GM19240 (cell line): ENCODE measurements around the gene TMED9.

ENCODE experiments used
- DNase-seq: peaks from one replicate; pipeline ENCODE4 v3.0.0; 2011; ENCODE audit warnings: low spot score; ENCODE audit not compliant: insufficient read length

Gene TMED9

DNA sequence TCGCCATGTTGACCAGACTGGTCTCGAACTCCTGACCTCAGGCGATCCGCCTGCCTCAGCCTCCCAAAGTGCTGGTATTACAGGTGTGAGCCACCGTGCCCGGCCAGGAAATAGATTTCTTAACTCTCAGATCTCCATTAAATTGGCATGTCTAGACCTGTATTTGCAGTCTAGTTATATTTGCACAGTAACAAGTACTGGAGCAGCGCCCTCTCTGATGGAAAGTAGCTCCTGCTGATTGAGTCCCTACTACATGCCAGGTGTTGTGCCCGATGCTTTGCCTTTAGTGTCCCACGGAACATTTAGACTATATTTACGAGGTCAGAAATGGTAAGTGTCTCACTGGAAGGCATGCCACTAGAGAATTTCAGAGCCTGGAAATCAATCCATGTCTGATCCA lies 15.8 kb upstream of the TMED9 start:
- no peak for DNase-seq

DNA sequence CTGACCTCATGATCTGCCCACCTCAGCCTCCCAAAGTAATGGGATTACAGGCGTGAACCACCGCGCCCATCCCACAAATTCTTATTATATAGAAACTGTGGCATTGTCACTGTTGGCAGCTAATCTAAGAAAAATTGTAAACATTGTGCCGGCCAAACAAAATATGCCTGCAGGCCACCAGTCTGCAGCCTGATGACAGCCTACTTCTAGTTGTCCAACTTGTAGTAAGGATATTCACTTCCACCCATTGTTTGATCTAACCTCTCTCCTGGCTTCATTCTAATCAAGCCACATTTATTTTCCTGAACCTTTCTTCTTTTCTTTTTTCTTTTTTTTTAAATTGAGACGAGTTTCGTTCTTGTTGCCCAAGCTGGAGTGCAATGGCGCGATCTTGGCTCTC lies 13.7 kb upstream of the TMED9 start:
- no peak for DNase-seq

DNA sequence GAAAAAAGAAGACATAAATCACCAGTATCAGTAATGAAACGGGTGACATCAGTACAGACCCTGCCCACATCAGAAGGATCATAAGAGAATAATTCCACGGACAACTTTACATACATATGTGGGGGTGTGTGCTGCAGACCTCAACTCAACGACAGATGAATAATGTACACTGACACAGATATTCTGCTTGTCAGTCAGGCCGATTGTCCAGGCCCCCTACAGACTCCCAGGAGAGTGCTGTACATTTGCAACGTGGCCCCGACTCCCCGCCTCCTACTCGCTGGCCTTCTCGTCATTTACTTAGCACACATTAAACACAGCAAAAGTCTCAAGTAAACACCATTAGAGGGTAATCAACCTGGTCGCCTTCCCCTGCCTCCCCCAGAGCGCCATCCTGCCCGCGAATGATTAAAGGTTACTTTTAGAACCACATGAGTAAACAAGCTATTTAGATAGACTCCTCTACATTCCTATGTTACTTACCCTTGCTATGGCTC lies 3.5 kb upstream of the TMED9 start:
- no peak for DNase-seq

DNA sequence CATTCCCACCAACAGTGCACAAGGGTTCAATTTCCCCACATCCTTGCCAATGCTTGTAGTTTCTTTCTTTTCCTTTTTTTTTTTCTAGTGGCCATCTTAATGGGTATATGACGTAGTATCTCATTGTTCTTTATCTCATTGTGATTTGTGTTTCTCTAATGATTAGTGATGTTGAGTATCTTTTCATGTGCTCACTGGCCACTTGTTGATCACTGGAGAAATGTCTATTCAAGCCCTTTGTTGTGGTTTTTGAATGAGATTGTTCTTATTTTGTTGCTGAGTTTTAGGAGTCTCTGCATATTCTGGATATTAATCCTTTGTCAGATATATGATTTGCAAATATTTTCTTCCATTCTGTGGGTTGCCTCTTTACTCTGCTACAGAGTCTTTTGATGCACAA lies 1.6 kb upstream of the TMED9 start:
- DNase-seq, result no peak

DNA sequence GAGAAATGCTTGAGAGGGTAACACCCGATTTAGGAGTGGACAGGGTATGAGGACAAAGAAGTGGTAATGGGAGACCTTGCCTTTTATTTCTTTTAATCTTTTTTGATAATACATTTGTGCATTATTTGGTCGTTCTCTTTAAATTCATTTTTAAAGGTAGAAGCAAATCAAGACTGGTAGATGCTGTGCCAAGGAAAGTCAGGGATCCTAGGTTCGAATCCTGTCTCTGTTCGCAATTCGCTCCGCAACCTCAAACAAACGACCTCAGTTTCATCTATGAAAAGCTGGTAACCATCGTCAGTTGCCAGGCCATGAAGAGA lies 353 bp upstream of the TMED9 start:
- DNase-seq, result no peak

DNA sequence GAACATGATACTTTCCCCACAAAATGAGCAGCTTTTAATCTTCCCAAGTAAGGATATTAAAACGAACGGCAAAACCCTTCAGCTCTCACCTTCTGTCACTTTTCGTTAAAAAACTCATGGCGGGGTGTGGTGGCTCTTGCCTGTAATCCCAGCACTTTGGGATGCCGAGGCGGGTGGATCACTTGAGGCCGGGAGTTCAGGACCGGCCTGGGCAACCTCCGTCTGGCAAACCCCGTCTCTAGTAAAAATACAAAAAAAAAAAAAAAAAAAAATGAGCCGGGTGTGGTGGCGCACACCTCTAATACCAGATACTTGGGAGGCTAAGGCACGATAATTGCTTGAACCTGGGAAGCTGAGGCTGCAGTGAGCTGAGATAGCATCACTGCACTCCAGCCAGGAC lies 902 bp downstream of the TMED9 start:
- DNase-seq, result no peak

DNA sequence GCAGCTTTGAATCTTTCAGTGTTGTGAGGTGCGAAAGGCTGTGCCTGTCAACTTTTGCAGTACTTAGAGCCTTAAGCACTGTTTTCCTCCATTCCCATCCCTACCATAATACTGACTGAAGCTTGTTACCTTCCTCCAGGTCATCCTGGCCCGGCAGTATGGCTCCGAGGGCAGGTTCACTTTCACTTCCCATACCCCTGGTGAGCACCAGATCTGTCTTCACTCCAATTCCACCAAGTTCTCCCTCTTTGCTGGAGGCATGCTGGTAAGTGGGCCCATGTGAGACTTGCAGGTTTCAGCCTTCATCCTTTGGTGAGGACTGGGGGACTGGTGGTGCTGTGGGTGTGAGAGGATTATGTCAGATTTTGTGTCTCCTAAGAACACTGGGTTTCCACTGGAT lies 1.5 kb downstream of the TMED9 start:
- no peak for DNase-seq

DNA sequence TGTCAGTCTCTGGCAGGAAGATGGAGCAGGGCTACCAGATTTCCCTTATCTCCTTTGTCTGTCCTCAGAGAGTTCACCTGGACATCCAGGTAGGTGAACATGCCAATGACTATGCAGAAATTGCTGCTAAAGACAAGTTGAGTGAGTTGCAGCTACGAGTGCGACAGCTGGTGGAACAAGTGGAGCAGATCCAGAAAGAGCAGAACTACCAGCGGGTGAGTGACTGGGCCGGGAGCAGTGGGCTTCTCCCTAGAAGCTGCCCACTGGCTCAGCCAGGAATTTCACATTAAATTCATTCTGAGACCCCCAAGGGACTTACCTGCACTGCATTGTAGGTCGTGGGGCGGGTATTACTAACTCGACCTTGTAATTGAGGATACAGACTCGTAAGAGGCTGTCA lies 2.1 kb downstream of the TMED9 start:
- no peak for DNase-seq

DNA sequence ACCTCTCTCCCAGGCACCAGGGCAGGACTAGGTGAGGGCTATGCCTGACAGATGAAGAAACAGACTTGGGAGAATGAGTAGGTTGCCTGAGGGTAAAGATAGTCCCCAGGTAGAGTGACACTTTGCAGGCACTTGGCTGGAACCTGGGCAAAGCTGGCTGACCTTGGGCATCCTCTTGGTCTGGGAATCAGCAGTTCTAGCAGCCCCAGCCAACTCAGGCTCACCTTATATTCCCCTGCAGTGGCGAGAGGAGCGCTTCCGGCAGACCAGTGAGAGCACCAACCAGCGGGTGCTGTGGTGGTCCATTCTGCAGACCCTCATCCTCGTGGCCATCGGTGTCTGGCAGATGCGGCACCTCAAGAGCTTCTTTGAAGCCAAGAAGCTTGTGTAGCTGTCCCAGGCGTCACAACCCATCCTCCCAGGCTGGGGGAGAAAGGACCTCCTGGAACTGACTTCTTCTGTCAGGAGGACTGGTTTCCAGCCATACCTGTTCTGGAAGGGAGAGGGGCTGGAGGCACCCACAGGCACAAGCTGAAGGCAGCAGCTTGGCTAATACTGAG lies 3.1 kb downstream of the TMED9 start:
- DNase-seq, result no peak

DNA sequence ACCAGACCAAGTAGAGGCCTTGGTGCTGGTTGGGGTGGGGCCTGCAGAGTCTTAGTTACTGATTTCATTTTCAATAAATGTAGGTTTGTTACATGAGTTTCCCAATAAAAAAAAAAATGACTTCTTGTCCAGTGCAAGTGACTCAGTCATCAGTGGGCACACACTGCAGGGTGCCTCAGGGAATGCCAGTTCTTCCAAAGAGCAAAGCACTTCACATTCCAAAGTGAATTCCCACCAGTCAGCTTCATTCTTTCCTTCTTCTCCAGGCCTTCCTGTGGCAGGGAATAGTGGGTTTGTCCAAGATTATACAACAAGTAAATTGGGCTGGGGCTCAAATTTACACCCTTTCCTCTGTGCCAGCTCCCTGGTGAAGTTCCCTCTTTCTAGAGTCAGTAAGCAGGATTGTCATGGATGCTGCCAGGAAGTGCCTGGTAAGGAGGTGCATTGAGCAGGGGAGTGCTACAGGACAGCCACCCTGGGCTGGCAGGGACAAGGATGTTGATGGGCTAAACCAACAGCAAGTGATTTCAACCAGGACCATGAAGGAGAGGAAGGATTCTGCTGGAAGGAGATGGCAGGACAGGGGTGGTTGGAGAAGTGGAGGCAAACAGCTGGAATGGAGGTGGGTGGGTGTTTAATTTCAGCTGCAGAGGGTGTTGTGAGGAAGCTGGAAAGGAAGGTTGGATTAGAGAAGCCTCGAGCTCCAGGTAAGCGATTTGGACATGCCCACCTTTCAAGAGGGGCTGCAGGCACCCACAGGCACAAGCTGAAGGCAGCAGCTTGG lies 4.2 kb downstream of the TMED9 start:
- DNase-seq, result no peak

DNA sequence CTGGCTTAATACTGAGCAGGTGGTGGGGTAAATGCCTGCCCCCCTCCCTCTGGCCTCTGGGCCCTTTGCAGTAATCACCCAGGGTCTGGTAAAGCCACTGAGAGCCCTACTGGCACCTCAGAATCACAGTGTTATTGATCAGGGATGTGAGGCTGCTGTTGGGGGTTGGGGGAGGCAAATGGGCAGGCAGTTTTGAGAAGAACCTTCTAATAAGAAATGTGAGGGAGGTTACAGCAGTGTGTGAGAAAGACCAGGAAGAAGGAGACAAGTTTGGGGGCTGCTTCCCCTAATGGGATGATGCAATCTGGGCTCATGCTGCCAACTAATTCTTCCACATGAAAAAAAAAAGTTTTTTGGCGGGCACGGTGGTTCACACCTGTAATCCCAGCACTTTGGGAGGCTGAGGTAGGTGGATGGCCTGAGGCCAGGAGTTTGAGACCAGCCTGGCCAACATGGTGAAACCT lies 4.8 kb downstream of the TMED9 start:
- no peak for DNase-seq

DNA sequence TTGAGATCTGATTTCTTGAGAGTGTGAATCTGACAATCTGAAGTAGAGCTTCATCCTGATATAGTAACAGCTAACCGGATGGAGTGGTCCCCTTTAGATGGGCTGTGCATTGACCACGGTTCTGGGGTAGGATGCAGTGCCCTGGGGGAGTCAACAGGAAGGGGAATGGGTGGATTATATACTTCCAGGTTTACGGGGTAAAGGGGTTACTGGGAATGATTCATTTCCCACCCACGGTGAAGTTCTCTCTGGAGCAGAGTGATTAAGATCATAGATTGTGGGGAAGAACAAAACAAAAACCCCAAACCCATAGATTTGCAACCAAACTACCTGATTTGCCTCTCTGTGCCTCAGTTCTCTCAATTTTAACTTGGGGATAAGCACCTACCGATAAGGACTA lies 6.5 kb downstream of the TMED9 start:
- DNase-seq, result no peak

DNA sequence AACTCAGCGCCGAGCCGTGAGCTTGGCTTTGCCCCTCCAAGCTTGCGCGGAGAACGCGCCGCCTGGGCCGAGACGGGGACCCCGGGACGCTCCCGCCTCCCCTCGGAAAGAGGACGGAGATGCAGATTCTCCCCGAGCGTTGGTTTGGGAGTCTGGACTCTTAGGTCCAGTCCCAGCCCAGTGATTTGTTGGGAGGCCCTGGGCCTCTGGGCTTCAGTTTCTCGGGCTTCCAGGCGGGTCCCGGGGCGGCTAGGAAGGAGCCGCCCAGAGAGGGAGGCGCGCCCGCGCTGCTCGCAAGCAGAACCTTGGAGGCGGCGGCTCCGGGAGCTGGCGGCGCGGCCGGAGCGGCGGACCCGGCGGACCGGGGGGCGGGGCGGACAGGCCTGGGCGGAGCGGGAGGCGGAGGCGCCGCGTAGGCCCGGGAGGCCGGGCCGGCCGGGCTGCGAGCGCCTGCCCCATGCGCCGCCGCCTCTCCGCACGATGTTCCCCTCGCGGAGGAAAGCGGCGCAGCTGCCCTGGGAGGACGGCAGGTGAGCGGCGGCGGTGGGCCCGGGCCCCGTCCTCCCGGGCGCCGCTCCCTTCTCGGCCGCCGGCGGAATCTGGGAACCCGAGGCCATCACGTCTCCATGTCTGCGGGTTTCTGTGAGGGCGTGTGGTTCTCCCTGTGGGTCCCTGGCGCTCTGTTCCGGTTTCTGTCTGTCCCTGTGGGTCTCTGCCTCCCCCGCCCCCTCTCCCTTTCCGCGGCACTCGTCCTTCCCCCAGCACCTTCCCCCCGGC lies 7.9 kb downstream of the TMED9 start, which contains the start of gene B4GALT7:
TSS of gene B4GALT7 (plus strand) at position 402 of the 777 bp plus-strand sequence. CDS start at position 481, 79 bp downstream.
- DNase-seq, result peak; percentile 79

DNA sequence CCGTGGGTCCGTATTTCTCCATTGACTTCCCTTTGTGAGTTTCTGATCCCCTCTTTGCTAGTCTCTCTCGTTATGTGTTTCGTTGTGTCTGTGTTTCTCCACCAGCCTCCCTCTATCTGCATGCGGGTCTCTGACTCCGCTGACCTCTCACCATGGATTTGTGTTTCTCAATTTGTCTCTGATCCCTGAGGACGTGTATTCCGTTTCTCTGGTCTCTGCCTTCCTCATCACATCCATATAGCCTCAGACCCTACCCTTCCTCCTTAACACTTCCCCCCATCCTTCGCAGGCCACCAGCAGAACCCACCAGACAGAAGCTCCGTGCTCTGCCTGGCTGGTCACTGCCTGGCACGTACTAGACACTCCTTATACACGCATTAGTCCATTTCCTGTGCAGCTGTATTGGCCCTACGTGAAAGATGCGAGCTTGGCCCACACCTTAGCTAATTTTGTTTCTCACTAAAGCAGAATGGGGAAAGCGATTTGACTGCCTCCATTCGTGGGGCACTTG lies 8.6 kb downstream of the TMED9 start:
- DNase-seq, result no peak

DNA sequence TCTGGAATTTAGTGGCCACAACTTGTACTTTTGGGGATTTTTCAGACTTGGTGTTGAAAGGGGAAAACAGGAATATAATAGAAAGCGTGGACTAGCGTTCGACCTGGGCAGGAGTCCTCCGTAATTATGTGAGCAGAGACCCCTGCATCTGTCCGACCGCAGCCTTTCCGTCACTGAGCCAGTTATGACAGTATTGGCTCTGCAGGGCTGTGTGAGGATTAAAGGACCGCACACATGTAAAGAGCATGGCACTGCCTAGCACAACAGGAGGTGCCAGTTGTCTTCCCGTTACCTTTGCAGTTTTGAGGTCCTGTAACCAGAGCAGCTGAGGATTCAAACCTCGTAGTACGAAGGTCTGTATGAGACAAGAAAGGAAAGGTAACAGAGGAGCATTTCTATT lies 9.1 kb downstream of the TMED9 start:
- no peak for DNase-seq

DNA sequence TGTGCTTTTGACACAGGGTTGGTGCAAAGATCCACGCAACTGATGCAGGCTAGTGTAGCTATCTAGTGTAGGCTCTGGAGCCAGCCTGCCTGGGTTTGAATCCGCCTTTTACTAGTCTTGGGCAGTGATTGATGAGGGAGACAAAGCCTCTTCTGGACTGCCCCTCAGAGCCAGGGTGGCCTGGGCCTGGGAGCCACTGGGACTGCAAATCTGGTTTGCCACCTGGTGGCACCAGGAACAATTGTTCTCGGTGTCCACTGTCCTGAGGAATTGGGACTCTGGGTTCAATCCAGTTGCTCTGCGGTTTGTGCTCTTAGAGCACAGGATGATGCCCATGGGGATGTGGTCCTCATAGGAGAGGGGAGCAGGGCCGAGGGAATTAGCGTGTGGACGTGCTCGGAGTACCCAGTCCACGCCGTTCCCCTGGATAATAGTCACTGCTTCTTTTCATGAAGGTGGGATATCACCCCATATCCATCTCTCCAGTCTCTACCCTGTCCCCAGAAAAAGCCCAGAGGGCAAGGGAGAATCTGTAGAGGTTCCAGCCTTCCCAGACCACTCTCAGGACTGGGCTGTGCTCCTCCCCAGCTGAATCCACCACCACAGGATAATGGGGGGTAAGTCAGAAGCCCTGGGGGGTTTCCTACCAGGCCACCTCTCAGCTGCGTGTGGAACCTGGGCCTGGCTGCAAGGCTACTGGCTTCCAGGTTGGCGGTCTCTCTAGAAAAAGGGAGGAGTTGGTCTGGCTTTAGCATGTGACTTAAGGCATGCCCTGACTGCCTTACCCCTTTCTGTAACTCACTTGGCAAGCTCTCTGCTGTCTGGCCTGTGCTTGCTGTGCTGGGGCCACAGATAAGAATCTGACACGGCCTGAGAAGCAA lies 9.8 kb downstream of the TMED9 start:
- DNase-seq, result no peak

DNA sequence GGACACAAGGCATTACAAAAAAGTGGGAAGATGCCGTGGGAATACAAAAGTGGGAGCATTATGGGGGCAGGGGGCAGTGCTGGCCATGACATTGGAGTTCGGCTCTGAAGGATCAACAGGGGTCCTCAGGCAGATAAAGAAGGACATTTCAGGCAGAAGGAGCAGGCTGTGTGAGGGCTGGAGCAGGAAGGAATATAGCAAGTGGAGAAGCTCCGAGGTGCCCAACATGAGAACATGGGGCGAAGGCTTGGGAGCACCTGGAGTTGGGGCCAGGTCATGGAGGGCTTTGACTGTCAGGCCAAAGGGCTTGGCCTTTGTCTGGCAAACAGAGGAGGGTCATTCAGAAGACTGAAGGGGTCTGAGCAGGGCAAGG lies 10.4 kb downstream of the TMED9 start:
- DNase-seq, result no peak

DNA sequence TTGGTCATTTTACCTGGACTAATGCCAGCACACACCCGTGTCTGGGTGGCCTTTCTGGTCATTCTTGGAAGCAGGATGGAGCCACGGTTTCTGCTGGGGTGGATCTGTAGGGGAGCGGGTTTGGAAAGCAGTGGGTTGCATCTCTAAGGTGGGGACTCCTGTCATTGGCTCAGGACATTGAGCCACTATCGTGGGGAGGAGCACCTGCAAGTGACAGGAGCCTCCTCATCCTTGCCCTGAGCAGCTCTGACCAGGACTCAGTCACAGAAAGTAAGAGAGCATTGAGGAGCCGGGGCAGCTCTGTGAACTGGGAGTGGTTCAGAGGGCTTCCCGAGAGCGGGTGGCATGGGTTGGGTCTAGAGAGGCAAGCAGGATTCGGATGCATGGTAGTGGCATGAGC lies 11.6 kb downstream of the TMED9 start:
- DNase-seq, result no peak

DNA sequence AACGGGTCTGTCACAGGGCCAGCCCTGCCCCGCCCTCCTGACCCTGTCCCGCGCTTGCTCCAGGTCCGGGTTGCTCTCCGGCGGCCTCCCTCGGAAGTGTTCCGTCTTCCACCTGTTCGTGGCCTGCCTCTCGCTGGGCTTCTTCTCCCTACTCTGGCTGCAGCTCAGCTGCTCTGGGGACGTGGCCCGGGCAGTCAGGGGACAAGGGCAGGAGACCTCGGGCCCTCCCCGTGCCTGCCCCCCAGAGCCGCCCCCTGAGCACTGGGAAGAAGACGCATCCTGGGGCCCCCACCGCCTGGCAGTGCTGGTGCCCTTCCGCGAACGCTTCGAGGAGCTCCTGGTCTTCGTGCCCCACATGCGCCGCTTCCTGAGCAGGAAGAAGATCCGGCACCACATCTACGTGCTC lies 12.1 kb downstream of the TMED9 start:
- no peak for DNase-seq

DNA sequence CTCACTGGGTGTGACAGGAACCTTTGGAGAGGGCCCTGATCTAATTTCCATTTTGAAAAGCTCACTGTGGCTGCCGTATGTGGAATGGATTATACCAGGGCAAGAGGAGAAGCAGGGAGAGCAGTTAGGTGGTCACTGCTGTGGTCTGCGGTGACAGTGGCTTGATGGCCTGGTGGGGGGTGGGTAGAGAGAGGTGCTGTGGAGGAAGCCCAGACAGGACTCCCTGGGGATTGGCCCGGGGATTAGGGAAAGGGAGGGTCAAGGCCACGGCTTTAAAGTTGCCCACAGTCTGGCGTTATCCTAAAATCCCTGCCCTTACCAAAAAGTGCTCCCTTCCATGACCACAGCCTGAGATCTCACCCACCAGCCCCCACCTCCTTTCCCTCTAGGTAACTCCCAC lies 12.7 kb downstream of the TMED9 start:
- no peak for DNase-seq

DNA sequence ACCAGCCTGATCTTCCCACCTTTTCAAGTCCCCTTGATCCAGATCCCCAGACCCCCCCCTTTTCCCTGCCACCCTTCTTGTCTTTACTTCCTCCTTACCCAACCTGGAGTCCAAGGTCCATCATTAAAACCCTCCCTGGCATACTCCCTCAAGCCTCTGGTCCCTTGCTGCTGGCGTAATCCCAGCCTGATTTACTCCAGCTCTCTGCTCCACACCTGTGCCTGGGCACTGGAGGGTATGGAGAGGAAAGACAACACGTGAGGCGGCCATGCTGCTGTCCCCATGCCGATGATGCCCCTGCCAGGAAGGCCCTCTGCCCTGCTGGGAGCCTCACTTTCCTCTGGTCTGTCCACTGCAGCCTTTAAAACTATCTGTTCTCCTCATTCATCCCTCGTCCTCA lies 13.1 kb downstream of the TMED9 start:
- no peak for DNase-seq
